RCC 7860 (cell line): ENCODE results near the gene STAMBPL1.

Experiments used
- DNase-seq: peaks from one replicate; pipeline ENCODE4 v3.0.0-alpha.2; 2015; ENCODE audit warnings: low spot score
- FAIRE-seq: peaks from 2 replicates; lab custom pipeline; 2012; peaks lifted over from hg19 to GRCh38; lab: Jason Lieb, UNC

The STAMBPL1 gene

GRCh38 chr10:88889559-88890337, 9.7 kb downstream of the STAMBPL1 start:
- no peak for DNase-seq
- FAIRE-seq, result peak; percentile 4

DNA sequence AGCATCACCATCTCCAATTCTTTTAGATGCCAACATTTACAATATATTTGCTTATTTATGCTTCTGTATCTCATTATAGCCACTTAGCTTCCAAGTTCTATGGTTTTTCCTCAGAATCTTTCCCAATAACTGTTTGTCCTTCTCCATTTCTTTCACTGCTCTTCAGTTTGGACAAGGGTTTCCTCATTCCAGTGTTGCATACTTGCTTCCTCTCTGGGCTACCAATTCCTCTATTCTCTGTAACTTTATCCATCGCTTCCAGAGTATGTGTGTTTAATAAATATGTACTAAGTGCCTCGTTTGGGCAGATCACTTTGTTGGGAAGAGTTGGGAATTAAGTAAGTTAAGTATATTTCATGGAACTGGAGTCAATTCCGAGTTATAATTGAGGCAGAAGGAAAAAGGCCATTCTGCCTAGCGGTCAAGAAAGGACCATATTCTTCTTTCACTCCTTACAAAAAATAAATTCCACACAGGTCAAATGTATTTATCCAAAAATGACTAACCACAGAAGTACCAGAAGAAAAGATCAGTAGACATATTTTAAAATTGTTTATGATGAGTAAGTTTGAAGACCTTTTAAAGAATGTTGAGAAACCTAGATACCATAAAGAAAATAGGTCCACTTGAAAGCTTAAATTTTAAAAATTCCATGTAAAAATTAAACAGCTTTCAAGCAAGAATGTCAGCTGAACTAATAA, 10.8 kb downstream of the STAMBPL1 start:
- no peak for FAIRE-seq
- no peak for DNase-seq

DNA sequence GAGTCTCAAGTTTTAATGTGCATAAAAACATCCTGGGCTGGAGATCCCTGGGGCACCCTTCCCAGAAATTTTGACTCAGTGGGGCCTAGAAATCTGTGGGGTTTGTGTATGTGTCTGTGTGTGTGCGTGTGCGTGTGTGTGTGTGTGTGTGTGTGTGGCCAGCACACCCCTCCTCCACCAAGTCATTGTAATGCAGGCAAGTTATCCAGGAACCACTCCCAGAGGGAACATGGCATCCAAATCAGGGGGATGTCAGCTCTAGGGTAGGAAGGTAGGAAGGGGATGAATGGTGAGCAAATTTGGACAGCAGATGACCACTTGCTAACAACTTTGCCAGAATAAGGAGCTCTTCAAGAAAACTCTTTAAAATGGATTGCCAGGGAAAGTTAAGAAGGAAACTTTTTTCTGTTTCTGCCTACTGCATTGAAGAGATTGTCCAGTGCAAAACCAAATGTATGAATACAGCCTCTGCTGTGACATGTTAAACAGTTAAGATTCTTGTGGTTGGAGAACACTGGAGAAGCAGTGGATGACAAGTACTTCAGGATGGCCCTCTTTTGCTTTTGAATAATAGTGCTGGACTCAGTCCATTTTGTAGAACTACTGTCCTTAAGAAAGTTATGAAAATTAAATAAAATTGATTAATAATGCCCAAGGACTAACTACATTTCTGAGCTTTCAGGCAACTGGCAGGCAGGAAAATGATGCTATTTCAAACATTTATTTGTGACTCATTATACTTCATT, 12.3 kb downstream of the STAMBPL1 start:
- FAIRE-seq (peak; percentile 78), DNase-seq (peak; percentile 30)

GRCh38 chr10:88893611-88894010, 13.6 kb downstream of the STAMBPL1 start:
- no peak for DNase-seq
- no peak for FAIRE-seq

- DNase-seq, result no peak
- FAIRE-seq, result peak; percentile 66
Measured at GRCh38 chr10:88895250-88895649, 15.2 kb downstream of the STAMBPL1 start.

- DNase-seq, result peak; percentile 35
- no peak for FAIRE-seq
Measured at GRCh38 chr10:88896372-88896993, 16.4 kb downstream of the STAMBPL1 start.

DNA sequence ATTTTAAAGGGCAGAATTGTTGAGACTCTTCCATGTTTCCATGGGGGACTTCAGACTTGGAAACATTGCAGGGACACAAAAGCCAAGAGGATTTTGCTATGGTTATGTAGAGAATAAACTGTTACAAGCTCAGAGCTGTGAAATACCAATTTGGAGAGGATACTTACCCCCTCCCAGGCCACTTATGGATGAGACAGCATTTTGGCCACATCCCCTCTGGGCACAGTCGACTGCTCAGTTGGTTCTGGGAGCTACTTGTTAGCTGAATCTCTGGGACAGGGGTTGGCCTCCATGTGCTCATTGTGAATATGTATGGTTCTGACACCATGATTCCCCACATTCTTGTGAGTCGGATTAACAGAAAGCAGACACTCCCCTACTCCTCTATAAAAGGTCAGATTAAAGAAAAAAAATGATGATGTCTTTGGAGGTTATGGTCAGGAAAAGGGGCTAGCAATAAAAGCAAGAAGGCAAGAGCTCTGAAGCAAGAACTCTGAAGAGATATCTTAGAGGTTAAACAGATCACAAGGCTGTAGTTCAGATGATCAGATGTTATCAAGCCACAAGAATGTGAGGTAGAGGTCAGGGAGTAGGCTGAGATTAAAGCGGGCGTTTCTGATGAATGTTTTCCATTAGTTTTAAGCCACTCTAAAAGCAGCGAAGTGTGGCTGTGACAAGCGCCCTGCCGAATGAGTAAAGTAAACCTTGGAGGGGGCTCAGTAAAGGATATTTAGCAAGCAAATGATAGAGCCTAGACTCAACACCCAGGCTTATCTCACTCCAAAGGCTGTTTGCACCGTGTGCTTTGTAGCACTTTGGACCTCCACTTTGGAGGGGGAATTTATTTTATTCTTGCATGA, 17.2 kb downstream of the STAMBPL1 start:
- FAIRE-seq, result peak; percentile 95
- peak; percentile 82 for DNase-seq

DNA sequence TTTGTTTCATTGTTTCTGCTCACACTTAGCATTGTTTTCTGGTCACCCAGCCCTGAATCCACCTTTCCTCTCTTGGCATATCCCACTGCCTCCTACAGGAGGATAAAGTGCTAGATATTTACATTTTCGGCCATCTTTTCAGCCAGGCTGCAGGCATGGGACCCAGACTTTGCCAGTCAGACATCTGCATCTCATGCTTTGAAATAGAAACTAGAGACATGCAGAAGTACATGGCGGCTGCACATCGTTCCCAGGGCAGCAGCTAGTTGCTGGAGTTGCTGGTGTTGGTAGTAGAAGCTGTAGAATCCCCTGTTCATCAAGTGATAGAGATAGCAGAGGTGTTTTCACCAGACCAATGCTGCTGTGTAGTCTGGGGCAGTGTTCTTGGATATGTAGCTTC, 18.7 kb downstream of the STAMBPL1 start:
- FAIRE-seq, result no peak
- DNase-seq, result no peak

GRCh38 chr10:88899886-88900285, 19.8 kb downstream of the STAMBPL1 start:
- no peak for FAIRE-seq
- DNase-seq, result no peak

GRCh38 chr10:88901206-88901983, 21.4 kb downstream of the STAMBPL1 start:
- FAIRE-seq (no peak), DNase-seq (no peak)

DNA sequence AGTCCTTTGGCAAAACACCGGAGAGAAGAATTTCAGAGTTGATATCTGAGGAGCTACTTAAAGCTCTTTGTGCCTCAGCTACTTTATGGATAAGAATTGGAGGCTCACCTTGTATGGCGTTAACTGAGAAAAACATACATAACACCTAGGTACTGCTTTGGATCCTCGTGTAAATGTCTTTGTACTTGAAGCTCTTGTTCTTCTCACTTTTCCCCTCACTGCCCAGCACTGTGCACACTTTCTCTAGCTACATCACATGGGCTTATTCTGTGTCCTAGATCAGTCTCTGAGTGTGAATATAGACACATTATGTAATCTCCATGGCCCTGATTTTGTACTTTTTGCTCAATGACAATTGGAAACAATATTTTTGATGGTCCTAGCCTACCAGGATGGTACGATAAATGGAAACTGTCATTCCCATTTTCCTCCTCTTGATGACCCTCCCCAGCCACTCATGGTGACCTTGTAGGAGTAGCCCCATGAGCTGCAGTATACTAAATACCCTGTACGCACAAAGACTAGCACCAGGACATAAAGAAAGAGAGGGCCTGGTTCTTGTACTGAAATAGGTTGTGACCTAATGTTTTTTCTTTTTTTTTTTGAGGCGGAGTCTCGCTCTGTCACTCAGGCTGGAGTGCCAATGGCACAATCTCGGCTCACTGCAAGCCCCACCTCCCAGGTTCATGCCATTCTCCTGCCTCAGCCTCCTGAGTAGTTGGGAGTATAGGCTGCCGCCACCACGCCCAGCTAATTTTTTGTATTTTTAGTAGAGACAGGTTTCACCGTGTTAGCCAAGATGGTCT, 22.1 kb downstream of the STAMBPL1 start:
- DNase-seq (no peak), FAIRE-seq (no peak)

GRCh38 chr10:88903715-88904114, 23.7 kb downstream of the STAMBPL1 start:
- DNase-seq (no peak), FAIRE-seq (no peak)

DNA sequence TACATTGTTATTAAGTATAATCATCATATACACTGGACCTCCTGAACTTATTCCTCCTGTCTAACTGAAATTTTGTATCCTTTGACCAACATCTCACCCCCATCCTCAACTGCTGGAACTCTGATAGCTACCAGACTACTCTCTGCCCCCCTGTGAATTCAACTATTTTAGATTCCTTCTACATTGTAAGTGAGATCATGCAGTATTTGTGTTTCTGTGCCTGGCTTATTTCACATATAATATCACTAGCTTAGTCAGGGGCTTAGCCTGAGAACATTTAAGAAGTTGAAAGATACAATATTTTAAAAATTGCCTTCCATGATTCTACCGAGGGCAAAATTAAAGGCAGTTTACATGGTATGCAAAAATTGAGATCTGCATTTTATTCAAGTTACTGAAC, 26.9 kb downstream of the STAMBPL1 start:
- DNase-seq, result no peak
- FAIRE-seq, result no peak

- DNase-seq (no peak), FAIRE-seq (no peak)
Measured at GRCh38 chr10:88908194-88908593, 28.1 kb downstream of the STAMBPL1 start.

GRCh38 chr10:88911116-88911515, 31.1 kb downstream of the STAMBPL1 start:
- DNase-seq (no peak), FAIRE-seq (no peak)

DNA sequence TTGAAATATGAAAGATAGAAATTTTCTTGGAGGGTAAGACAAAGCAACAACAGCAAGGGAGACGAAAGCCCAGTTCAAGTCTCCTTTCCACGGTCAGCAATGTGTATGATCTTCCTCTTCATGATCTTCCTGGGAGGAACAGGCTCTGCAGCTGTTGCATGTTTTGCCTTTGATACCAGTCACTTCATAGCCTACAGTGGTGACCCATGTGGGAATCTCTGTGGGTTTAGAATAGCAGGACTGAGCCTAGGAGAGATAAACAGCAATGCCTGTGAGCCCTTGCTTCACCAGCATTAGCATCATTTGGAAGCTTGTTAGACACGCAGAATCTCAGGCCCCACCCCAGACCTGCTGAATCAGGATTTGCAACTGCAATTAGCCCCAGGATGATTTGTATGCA, 31.8 kb downstream of the STAMBPL1 start:
- DNase-seq (no peak), FAIRE-seq (no peak)

- FAIRE-seq (no peak), DNase-seq (no peak)
Measured at GRCh38 chr10:88913127-88913526, 33.1 kb downstream of the STAMBPL1 start.

- no peak for DNase-seq
- FAIRE-seq, result no peak
Measured at GRCh38 chr10:88913788-88914187, 33.7 kb downstream of the STAMBPL1 start.

- DNase-seq, result no peak
- no peak for FAIRE-seq
Measured at GRCh38 chr10:88915781-88916180, 35.7 kb downstream of the STAMBPL1 start.
